ENCODE data around the gene QSER1.
A peak's percentile ranks its signal among the peaks of the same experiment; 100 is the strongest.
"Not testable (repeated sequence)": the region's sequence is repeated elsewhere in the genome, so short reads cannot be mapped to it uniquely, and the experiment has no call there.

Gene QSER1

DNA sequence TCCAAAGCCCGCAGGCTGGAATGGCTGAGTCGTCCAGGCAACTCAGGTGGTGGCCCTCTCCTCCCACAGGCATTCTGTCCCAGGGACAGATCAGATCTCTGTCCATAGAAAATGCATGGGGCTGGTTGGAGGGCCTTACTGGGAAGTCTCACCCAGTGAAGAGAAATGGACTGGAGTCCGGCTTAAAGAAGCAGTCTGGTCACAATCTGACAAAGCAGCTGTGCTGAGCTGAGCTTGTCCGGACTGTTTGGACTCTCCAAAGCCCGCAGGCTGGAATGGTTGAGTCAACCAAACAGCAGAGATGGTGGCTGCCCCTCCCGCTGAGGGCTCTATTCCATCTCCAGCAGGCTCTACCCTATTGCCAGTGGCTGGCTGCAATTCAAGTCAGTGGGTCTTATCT, 108.7 kb downstream of the QSER1 start:
- no peak for DNase-seq (ENCODE audit: low read depth)

DNA sequence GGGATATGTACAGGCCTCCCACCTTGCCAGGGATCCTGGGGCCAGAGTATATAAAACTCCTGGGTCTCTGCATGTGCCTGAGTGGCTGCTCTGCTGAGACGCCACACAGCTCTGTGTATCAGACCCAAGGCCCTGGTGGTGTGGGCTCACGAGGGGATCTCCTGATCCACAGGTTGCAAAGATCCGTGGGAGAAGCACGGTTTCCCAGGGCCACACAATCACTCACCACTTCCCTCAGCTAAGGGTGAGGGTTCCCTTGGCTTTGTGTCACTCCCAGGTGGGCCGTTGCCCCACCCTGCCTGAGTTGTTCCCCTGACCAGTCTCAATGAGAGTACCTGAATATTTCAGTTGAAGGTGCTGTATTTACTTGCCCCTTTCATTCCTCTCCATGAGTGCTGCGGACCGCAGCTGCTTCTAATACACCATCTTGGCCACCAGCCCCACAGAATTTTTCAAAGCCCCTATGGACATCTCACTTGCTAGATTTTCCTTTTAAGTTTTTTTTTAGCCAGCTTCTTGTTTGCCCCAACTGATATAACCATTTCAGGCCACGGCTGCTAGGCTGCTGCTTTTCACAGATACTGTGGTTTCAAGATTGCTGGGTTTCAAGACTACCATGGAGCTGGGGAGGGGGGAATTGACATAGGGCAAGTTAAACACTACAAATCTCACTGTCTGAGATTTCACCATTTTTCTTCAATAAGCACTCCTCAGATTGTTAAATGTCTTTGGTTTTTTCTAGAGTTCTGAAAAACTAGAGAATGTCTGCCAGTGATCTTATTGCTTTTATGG, 109.3 kb downstream of the QSER1 start:
- DNase-seq (ENCODE audit: low read depth), result no peak

DNA sequence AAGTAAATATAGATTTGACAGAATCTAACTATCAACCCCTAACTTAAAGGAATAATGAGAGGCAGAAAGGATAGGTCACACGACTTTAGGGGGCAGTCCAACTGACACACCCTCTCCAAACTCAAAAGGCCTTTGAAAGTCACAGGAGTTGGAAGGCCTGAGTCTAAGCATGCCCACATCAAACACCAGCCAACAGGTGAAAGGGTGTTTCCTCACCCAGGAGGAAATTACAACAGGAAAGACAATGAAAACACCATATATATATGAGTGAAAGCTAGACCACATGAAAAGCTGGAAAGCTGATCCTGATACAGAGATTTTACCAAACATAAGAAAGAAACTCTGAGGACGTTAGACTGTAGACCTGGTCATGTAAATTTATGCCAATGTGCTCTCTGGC, 112.6 kb downstream of the QSER1 start:
- DNase-seq (ENCODE audit: low read depth), result no peak

DNA sequence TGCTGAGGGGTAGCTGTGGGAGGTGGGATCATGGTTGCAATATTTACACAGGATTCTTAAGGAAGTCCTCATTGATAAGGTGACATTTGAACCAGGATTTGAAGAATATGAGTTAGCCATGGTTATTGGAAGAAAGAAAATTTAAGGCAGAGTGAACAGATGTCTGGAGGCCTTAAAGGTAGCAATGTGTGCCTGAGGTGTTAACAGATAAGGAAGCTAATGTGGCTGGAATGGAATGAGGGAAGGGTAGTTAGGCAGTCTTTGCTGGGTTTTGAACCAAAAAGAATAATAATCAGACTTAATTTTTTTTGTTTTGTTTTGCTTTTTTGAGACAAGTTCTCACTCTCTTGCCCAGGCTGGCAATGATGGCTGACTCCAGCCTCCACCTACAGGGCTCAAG, 113.4 kb downstream of the QSER1 start:
- no peak for DNase-seq (ENCODE audit: low read depth)

DNA sequence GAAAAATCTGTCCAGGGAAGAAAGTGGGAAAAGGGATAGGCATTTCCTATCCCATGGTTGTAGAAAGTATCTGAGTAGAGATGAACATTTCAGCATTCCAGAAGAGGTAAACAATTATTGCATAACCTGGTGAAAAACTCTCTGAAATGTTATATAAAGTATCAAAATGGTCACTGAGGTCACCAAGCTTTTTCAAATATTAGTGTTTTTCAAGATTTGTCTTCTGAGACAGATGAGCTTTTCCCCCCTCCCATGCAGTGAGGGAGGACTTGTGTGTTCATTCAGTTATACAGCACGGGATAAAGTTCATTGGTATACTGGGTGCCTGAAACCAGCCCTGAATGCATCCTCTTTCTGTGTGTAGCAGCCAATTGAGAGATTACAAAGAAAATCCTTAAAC, 121.1 kb downstream of the QSER1 start:
- peak; percentile 17 for DNase-seq (ENCODE audit: low read depth)

DNA sequence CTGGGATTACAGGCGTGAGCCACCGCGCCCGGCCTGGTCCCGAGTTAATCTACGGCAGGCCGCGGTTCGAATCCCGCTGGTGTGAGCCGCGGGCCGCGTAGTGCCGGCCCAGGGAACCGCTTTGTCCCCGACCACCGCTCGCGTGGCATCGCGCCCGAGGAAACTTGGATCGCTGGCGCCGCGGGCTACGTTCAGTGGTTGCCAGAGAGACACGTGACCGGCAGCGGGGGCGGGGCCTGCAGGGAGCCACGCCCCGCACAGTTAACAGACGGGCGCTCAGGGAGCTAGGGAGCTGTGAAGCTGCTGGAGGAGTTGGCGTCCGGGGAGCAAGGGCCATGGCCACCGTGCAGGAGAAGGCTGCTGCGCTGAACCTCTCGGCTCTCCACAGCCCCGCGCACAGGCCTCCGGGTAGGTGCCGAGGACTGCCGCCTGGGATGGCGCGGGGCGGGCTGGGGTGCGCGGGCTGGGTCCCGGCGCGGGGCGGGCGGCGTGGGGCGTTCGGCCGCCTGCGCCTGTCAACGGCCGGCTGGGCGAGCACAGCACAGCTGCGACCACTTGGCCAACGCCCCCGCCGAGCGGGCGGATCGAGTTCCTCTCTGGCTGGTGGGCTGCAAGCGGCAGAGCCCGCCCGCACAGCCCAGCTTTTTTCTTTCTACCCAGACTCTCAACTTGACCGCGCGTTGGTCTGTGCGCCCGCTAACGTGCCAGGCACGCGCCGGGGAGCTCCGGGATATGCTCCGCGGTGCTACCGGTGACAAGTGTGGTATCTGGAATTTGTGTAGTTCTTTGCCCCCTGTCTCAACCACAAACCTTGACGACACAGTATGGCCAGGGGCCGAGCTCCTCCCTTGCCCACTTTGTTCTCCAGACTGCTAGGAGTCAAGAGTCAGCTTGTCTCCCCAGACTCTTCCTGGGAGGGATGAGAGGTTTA, 123.3 kb downstream of the QSER1 start, which contains the start of gene DEPDC7:
Gene DEPDC7, plus strand, starts transcription at position 258 of the 931 bp plus-strand sequence. Its CDS starts 78 bp downstream, at position 336.
- peak; percentile 89 for DNase-seq (ENCODE audit: low read depth)

DNA sequence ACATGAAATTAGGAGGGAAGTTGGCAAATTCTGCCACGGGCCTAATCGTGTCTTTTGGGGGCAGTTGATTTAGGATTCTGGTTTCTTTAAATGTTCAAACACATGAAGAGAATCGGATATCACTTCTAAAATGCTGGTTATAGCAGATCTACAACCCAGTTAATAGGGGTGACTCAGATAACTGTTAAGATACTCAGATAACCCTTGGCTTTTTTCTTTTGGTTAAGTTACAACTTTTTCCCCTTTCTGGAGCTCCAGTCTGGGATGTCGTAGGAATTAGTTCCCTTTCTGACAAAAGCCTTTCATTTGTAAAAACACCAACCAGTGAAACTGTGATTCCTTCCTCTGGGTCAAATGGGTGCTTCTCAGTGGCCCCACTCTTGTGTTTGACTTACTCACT, 124.0 kb downstream of the QSER1 start:
- DNase-seq (ENCODE audit: low read depth), result no peak

DNA sequence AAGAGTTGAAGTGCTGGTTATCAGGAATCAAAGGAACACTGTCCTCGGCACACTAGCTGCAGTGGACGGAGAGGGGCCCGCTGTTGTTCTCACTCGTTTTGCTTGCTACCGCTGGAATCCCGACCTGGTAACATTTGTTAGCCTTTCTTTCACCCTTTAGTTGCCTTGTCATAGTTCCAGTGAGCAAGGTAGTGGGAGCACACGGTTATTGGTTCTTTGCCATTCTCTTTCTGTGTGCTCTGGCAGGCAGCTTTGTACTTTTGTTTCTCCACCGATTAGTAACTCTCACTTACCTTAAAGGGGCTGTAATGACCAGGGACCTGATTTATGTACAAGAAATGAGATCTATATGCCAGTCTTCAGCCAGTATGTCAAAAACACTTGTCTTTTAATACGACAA, 124.9 kb downstream of the QSER1 start:
- no peak for DNase-seq (ENCODE audit: low read depth)

DNA sequence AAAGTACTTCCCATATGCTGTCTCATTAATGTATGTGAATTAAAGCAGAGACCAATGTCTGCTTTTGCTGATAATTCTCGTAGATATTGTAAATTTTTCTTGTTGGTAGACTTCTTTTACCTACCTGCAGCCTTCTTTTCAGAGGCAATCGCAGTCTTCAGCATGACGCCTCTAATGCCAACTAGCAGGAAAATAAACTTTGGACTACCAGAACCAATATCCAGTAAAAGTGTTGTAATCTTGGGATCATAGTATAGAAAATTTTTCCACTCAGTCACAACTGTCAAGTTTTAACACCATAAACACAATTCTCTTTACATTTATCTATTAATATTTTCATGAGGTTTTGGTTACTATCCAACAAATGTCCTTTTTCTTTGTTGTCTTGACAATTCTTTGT, 125.4 kb downstream of the QSER1 start:
- no peak for DNase-seq (ENCODE audit: low read depth)

DNA sequence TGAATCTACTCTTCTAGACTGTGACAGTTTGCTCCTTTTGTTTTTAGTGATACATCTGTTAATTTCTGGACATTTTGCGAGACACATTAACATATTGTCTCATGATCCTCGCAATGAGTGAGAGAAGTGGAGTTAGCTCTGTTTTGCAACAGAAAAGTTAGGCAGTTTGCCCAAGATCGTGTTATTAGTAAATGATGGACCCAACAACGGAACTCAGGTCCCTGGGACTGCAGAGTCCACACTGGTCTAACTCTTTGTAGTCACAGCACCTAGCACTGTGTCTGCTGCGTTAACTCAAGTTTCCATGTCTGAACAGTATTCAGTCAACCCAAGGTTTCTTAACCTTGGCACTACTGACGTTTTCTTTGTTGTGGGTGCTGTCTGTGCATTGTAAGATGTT, 126.2 kb downstream of the QSER1 start:
- no peak for DNase-seq (ENCODE audit: low read depth)

DNA sequence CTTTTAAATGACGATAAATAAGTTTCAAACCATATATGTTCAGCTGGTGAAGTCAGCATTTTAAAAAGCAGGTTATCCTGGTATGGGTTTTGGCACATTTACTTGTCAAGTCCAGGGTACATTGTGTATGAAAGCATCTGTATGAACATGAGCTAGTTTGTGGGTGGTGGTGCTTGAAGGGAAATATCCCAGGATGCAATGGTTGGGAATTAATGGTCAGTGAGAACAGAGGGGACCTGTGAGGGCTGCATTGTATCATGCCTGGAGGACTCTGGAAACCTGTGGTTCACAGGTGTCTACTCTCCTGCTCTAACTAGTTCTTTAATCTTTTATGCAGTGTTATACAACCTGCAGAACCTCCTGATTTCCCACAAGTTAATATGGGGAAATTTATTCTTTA, 128.9 kb downstream of the QSER1 start:
- DNase-seq (ENCODE audit: low read depth), result no peak

DNA sequence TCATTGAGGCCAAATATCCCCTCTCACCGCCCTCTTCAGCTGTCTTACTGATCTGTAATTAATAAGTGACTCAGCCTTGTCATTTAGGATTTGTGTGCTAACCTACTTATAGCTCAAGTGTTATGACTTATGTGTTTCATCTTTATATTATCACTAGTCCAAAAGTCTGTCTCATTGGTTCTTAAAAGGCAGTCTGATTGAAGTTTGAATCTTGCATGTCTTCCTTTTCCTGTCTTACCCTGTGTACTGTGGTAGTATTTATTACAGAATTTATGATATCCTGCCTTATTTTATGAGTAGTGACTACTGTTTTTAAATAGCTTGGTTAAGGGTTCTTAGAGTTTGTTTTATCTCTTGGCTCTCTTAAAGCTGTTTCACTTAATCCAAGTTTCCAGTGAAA, 129.3 kb downstream of the QSER1 start:
- DNase-seq (ENCODE audit: low read depth), result no peak

DNA sequence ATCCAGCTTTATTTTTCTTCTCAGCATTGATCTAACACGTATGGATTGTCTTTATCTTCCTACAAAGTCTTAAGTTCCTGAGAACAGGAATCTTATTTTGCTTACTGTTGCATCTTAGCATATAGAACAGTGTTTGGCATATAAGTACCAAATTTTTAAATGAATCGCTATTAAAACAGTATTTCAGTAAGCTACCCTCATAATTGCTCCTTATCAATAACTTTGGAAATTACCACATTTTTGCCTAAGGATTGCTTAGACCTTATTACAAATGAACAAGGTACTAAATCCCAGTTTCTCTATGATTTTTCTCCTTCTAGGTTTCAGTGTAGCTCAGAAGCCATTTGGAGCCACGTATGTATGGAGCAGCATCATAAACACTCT, 132.7 kb downstream of the QSER1 start:
- DNase-seq (ENCODE audit: low read depth), result no peak

DNA sequence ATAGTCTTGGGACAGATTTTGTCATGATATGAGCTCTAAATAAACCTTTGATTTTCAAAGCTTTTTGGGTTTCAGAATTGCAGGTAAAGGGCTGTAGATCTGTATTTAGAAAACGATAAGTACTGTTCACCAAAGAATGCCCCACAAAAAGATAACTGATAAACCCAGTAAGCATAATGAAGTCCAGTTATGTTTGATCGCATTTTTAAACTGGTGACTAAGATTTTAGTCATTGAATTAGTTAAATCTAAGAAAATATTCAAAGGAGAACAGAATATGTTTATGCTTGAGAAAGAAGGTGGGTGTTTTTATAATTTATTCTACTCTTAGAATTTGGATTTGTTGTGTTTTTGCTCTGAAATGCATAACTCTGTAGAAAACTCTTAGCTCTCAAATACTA, 134.6 kb downstream of the QSER1 start:
- DNase-seq (ENCODE audit: low read depth), result peak; percentile 27

DNA sequence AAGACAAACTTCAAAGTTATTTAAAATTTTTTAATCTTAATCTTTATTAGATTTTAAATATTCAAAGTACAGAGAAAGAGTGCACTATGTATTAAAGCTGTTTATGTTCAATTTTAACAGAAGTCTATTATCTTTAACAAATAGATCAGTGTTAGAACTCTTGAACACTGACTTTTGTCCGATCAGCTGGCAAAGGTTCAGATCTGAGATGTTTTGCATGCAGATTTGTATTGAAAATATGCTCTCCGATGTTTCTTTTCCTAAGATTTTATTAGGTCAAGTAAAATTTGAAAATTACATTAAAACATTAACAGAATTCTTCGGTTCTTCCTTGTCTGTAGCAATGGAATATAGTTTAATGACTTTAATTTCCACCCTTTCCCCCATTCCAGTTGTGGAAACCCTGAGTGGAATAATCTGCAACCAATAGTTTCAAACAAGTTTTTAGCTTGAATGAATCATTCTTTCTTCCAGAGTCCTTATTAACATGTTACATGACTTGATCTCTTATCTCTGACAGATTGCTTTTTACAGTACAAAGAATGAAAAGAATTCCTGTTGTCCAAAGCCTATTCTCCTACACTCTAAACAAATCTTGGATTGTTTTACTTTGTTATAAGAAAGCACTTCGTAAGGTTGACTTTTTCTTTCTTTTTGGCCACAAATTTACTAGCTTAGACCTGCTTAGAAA, 135.4 kb downstream of the QSER1 start:
- DNase-seq (ENCODE audit: low read depth), result peak; percentile 60

DNA sequence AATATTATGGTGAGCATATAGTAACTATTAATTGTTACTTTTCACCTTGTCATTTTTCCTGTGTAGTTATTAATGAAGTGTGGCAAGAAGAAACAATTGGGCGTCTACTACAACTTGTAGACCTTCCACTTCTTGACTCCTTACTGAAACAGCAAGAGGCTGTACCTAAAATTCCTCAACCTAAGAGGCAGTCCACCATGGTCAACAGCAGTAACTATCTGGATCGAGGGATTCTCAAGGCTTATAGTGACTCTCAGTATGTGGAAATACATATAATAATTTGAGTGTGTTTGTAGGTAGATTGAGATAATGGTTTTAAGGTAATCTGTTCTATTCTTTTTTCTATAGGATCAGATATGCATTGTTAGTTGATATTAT, 135.9 kb downstream of the QSER1 start:
- DNase-seq (ENCODE audit: low read depth), result no peak

DNA sequence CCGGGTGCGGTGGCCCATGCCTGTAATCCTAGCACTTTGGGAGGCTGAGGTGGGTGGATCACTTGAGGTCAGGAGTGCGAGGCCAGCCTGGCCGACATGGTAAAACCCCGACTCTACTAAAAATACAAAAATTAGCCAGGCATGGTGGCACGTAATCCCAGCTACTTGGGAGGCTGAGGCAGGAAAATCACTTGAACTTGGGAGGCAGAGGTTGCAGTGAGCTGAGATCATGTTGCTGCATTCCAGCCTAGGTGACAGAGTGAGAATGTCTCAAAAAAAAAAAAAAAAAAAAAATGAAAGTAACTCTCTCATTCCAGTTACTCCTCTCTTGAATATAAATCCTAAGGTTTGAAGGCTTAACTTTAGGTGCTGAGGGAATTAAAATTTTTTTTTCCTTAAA, 136.6 kb downstream of the QSER1 start:
- DNase-seq (ENCODE audit: low read depth), result not testable (repeated sequence)
